A673 (cell line): ENCODE measurements around the gene MYEOV. TPM values are rescaled to one million over a fixed set of nuclear protein-coding genes. Genes with fewer than 3 reads are reported as not detected.

Experiments used
- BruUV-seq: library from RNA; stranded (reverse); fragments of 400-500 nt; replicated peaks from 2 replicates; lab custom pipeline; 2021; lab: Mats Ljungman, UMichigan
- CTCF ChIA-PET: fragments of 300-600 bp; sonication (Branson Sonifier 250); formaldehyde crosslinking; loops from one replicate; lab custom pipeline; 2022; ENCODE audit warnings: antibody characterized with exemption; lab: Charles Lee
- POLR2A ChIA-PET: fragments of 300-600 bp; sonication (Branson Sonifier 250); formaldehyde crosslinking; loops from one replicate; lab custom pipeline; 2022; ENCODE audit warnings: antibody characterized with exemption; ENCODE audit not compliant: low non-redundant PET; lab: Charles Lee
- DNase-seq: peaks from one replicate; pipeline ENCODE4 v3.0.0-alpha.2; 2015; ENCODE audit warnings: low spot score
- H3K27ac ChIP-seq: fragments of 200-600 bp; sonication (generic); 2 replicates; pipeline ENCODE4 v1.5.1; 2016; ENCODE audit warnings: mixed run types, low read depth, mild to moderate bottlenecking, mixed read lengths, antibody characterized with exemption, low read length; ENCODE audit not compliant: poor library complexity, severe bottlenecking
- H3K27me3 ChIP-seq: fragments of 200-600 bp; sonication (generic); replicated peaks from 2 replicates; pipeline ENCODE4 v1.6.1; 2017; ENCODE audit warnings: mixed run types, low read depth, mild to moderate bottlenecking, mixed read lengths, antibody characterized with exemption, low read length; ENCODE audit not compliant: insufficient read depth, poor library complexity
- H3K36me3 ChIP-seq: fragments of 200-600 bp; sonication (generic); 2 replicates; pipeline ENCODE4 v1.6.1; 2016; ENCODE audit warnings: mixed run types, mild to moderate bottlenecking, mixed read lengths, antibody characterized with exemption, low read length; ENCODE audit not compliant: insufficient read depth, poor library complexity, severe bottlenecking
- H3K4me1 ChIP-seq: fragments of 200-600 bp; sonication (generic); 2 replicates; pipeline ENCODE4 v1.6.1; 2017; ENCODE audit warnings: mixed run types, mild to moderate bottlenecking, mixed read lengths, antibody characterized with exemption, low read length; ENCODE audit not compliant: insufficient read depth, poor library complexity, severe bottlenecking
- H3K4me3 ChIP-seq: fragments of 200-600 bp; sonication (generic); 2 replicates; pipeline ENCODE4 v1.5.1; 2016; ENCODE audit warnings: low read depth, mixed run types, mild to moderate bottlenecking, mixed read lengths, low read length; ENCODE audit not compliant: poor library complexity, severe bottlenecking
- H3K9me3 ChIP-seq: fragments of 200-600 bp; sonication (generic); 2 replicates; pipeline ENCODE4 v1.6.1; 2016; ENCODE audit warnings: mixed run types, low read depth, mild to moderate bottlenecking, mixed read lengths, antibody characterized with exemption, low read length; ENCODE audit not compliant: poor library complexity, severe bottlenecking
- EZH2 ChIP-seq: fragments of 200-600 bp; sonication (generic); IDR thresholded peaks from 2 replicates; pipeline ENCODE4 v1.6.1; 2017; ENCODE audit warnings: borderline replicate concordance, low read depth, mild to moderate bottlenecking, mixed read lengths, antibody characterized with exemption, low read length; ENCODE audit not compliant: poor library complexity, severe bottlenecking
- intact Hi-C: fragments of 100-400 bp; cut with micrococcal nuclease; formaldehyde crosslinking; loops from one replicate; pipeline ENCODE4 v1.10.0; 2022; ENCODE audit not compliant: unreplicated experiment
- total RNA-seq: library from RNA; stranded (reverse); gene quantifications from 2 replicates; pipeline ENCODE4 v1.2.3, GENCODE V29; 2021
- TF ChIP-seq, protein P1 (sequence below): fragments of 300-800, 200-600 bp; sonication (generic); conservative IDR thresholded peaks from 2 replicates; pipeline ENCODE4 v1.5.1; 2017; ENCODE audit warnings: low read depth, mild to moderate bottlenecking, antibody characterized with exemption, low read length, moderate library complexity, mixed read lengths

The MYEOV gene
- total RNA-seq, 1 experiment from 2014 or later = 174 TPM

DNA sequence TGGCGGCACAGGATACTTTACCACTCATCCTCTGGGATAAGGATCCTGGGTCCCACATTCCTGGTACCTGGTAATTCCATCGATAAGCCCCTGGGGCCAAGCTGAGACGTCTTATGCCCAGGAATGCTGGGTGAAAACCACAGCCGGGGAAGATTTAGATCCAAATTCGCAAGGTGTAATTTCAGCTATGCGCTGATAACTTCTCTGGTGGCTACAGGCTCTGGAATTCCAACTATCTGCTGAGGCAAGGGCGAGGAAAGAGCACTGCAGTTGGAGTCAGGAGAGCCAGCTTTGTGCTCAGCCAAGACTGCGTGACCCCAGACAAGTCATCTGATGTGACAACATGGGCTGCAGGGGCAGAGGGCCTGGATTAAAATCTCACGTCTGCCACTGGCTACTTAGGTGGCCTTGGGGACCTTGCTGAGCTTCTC, 9.9 kb upstream of the MYEOV start:
- no TSS peak for BruUV-seq
- Histone ChIP-seq H3K9me3 (no peaks in the 10 kb centered on the region), H3K4me3 (no peak overlapping the region), H3K4me1 (peaks cover 9% of the 10 kb centered on the region), H3K36me3 (no peaks in the 10 kb centered on the region), H3K27ac (no peak overlapping the region), H3K27me3 (no peaks in the 10 kb centered on the region)
- TF ChIP-seq EZH2 = no peak
- TF ChIP-seq, protein P1, sequence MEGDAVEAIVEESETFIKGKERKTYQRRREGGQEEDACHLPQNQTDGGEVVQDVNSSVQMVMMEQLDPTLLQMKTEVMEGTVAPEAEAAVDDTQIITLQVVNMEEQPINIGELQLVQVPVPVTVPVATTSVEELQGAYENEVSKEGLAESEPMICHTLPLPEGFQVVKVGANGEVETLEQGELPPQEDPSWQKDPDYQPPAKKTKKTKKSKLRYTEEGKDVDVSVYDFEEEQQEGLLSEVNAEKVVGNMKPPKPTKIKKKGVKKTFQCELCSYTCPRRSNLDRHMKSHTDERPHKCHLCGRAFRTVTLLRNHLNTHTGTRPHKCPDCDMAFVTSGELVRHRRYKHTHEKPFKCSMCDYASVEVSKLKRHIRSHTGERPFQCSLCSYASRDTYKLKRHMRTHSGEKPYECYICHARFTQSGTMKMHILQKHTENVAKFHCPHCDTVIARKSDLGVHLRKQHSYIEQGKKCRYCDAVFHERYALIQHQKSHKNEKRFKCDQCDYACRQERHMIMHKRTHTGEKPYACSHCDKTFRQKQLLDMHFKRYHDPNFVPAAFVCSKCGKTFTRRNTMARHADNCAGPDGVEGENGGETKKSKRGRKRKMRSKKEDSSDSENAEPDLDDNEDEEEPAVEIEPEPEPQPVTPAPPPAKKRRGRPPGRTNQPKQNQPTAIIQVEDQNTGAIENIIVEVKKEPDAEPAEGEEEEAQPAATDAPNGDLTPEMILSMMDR = no peak
- intact Hi-C loops = no loop called here
- DNase-seq = no peak
- POLR2A ChIA-PET = no interaction called here
- CTCF ChIA-PET = no interaction called here

GRCh38 chr11:69285091-69285490, 8.9 kb upstream of the MYEOV start:
- H3K27ac ChIP-seq = no peak overlapping the region
- no peak for DNase-seq
- H3K9me3 ChIP-seq = no peaks in the 10 kb centered on the region
- H3K27me3 ChIP-seq = no peaks in the 10 kb centered on the region
- BruUV-seq = no TSS peak
- no peak overlapping the region for H3K4me3 ChIP-seq
- H3K4me1 ChIP-seq = peaks cover 9% of the 10 kb centered on the region
- no peaks in the 10 kb centered on the region for H3K36me3 ChIP-seq
- ChIA-PET POLR2A (no interaction called here), CTCF (no interaction called here)
- intact Hi-C loops = no loop called here
- TF ChIP-seq, protein P1 = no peak
- TF ChIP-seq EZH2 = no peak

DNA sequence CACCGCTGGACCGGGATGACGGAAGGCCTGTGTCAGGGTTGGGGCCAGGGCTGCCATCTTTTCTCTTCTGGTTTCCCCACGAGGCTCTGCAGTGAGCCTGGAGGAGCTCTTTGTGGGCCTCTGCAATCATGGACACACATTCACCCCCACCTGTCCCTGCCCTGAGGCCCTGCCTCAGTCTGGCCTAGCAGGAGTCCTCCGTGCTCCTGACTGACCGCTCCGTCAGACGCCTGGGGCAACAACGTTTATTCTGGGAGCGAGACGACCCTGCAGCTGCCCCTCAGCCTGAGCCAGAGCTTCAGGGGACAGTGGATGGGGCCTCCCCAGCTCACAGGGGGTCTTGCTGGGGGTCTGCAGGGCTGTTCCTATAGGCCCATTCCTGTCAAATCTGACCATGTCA, 8.2 kb upstream of the MYEOV start:
- H3K27me3 ChIP-seq = no peaks in the 10 kb centered on the region
- no peak for DNase-seq
- H3K36me3 ChIP-seq = no peaks in the 10 kb centered on the region
- peaks cover 6% of the 10 kb centered on the region for H3K4me1 ChIP-seq
- TF ChIP-seq, protein P1 = no peak
- no peak for TF ChIP-seq EZH2
- no peaks in the 10 kb centered on the region for H3K9me3 ChIP-seq
- no TSS peak for BruUV-seq
- no peak overlapping the region for H3K4me3 ChIP-seq
- no peak overlapping the region for H3K27ac ChIP-seq
- ChIA-PET POLR2A (no interaction called here), CTCF (no interaction called here)
- intact Hi-C loops = no loop called here
